HG02973 (cell line): Measurements from ENCODE around the gene SAE1.
"Not testable (repeated sequence)": the region's sequence is repeated elsewhere in the genome, so short reads cannot be mapped to it uniquely, and the experiment has no call there.

ENCODE experiments used
- ATAC-seq: cut with Tn5 transposase; IDR thresholded peaks from one replicate; pipeline ENCODE4 v1.9.1; 2021; ENCODE audit warnings: moderate library complexity; ENCODE audit not compliant: unreplicated experiment

SAE1 gene

DNA sequence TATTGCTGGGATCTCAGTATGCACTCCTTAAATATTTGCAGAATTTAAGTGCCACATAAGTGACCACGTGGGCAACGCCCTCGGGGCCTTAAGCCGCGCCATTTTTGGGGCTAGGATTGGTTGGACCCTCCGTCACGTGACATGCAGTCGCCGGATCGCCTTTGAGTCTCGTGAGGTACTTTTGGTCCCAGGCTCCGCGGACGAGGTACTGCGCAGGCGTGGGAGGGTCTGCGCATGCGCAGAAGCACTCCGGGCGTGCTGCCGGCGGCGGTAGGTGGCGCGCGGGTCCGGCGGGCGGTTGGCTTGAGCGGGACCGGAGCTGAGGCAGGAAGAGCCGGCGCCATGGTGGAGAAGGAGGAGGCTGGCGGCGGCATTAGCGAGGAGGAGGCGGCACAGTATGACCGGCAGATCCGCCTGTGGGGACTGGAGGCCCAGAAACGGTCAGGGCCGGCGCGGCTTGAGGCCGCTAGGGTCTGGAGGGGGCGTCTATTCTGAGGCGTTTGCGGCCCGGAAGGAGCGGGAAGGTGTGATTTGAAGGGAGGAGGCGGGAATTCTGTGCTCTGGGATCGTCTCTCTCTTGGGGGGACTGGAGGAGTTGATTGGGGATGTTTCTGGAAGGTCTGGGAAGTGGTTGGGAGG is at the start of gene SAE1:
Gene SAE1 (plus strand): TSS at position 247 of the 639 bp plus-strand sequence. CDS start 96 bp downstream, at position 343.
- ATAC-seq: peak; percentile 72

DNA sequence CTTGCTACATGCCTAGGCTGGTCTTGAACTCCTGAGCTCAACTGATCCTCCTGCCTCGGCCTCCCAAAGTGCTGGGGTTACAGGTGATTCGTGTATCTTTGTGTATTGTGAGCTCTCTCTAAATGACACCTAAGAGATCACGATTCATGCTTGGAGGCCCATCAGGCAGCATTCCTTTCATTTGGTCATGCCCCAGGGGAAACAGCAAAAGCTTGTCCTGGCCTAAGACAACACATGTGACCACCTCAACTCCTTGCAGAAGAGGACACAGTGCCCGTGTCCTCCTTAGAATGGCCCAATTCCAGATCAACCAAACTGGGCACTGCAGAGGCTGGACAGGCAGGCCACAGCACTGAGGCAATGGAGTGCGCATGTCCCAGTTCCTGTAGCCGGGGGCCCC is 49.5 kb upstream of the SAE1 start:
- ATAC-seq: no peak

DNA sequence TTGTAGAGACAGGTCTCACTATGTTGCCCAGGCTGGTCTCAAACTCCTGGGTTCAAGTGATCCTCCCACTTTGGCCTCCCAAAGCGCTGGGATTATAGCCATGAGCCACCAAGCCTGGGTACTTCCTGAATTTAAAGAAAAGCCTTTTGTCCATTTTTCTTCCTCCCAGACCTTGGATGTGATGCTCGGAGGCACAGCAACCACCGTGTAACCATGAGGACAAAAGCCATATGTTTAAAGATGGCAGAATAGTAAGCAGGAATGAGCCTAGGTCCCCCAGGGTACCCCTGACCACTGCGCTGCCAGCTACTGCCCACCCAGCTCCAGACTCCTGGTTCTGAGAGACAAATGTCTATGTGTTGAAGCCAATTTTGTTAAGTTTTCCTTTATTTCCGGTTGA is 48.1 kb upstream of the SAE1 start:
- ATAC-seq: no peak

GRCh38 chr19:47084879-47085439 is 45.7 kb upstream of the SAE1 start:
- ATAC-seq: no peak

DNA sequence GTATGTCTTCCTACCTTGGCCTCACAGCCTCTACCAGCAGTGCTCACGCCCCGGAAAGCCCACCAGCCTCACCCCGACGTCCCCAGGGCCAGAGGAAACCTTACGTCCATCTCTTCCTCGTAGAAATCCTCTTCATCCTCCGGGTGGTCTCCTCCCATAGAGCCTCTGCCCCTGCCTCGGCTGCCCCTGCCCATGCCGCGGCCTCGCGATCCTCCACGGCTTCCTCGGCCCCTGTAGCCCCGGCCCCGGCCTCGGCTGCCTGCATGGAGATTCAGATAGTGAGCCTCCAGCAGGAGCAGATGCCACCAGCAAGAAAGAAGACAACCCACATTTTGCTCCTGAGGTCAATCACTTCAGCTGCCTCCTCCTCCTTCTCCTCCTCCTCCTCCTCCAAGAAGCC is 44.4 kb upstream of the SAE1 start:
- ATAC-seq: no peak

DNA sequence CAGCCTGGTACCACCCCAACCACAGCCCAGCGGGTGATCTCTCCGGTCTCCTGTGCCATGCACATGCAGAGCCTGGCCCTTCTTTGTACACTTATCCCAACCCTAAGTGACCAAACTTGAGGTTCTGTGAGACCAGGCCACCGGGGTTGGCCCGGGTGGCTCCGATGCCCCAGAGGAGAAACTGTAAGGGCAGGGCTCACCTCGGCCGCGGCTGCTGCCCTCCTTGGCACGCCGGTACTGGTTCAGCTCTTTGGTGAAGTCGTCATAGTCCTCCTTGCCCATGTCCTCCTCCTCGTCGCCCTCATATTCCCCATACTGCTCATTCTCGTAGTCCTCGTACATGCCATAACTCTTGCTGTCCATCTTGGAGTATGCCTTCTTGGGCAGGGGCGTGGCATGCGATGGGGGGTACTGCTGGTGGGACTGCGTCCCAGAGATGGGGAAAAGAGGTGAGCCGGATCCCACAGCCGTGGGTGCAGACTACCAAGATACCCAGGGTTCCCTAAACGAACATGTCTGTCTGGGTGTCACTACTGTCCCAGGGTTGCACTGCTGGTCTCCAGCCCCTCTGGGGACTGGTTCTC is 40.8 kb upstream of the SAE1 start:
- no peak for ATAC-seq

DNA sequence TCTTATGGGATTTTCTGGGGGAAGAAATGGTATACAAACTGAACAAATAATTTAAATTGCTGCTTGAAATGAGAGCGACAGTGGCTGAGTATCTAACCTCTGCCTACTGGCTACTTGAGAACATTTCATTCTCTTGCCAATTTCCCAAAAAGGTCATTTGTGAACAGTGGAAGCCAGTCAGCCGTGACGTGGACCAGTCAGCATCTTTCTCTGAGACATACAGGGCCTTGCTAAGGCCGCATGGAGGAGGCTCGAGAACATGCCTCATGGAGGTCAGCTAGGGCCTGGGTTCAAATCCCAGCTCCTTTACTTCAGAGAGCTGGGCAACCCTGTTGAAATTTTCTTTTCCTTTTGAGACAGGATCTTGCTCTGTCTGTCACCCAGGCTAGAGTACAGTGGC is 37.4 kb upstream of the SAE1 start:
- no peak for ATAC-seq

DNA sequence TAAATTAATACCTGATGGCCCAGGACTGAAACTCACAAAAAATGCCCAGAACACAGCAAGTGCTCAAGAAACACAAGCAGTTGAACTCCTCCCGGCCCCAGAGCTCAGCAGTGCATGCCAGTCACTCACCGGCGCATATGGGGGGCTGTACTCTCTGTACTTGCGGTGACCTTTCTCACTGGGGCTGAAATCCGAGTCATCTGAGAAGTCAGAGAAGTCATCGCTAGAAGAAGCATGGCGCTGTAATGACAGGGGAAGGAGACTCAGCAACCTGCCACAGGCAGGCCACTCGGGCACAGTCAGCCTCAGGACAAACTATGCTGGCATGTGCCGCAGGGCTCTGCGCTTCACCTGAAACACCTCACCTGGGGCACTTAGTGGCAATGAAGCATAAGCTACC is 36.8 kb upstream of the SAE1 start:
- no peak for ATAC-seq

- no peak for ATAC-seq
Measured at GRCh38 chr19:47094557-47095475, 35.8 kb upstream of the SAE1 start.

DNA sequence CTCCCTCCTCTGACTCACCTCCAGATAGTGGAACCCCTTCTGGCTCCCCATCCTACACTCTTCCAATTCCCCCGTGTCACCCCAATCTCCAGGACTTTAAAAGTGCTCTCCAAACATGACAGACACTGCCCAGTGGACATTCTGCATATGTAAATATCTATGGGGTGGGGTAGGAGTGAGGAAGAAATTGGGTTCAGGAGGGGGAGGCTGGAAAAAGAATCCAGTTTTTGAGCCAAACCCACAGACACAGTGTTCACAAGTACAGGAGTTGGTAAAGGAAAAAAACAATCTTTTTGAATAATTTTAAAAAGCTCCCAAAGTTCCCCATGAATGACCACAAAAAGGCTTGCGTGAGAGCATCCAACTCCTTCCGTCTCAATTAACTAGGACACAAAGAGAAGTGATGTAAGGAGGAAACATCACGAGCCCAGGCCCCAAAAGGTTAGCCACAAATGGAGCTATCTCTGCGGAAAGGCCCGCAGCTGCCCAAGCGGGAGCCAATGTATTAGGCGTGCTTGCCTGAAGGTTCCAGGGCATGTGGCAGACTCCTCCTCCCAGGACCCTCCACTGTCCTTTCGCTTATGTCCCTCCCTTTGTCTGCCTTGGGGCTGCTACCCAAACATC is 35.0 kb upstream of the SAE1 start:
- ATAC-seq: no peak

DNA sequence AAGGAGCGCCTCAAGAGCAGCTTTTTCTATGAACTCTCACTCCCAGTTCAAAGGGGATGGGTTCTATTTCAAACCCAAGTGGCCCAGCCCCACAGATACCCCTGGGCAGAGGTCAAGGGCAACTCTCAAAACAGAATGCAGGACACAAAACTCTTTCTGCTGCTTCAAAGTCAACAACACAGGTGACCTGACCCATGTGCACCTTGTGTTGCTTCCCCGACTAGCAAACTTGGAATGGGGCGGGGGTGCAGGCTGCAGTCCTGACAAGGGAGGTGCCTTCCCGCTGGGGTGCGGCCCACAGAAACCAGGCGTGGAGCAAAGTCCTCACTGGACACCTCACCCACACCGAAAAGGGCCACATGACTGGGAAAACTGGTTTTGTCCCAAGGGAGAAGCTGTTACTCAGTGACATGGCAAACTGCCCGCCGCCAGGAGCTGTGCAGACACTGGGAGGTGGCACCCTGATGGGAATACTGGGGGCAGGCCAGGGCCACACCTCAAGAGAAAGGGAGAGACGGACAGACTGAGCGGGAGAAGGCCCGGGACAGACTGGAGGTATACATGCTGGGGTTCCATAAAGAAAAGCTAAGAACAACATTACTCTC is 34.4 kb upstream of the SAE1 start:
- ATAC-seq: no peak

GRCh38 chr19:47096721-47097120 is 33.9 kb upstream of the SAE1 start:
- no peak for ATAC-seq

- ATAC-seq: no peak
Measured at GRCh38 chr19:47097396-47098201, 33.0 kb upstream of the SAE1 start.

- ATAC-seq: no peak
Measured at GRCh38 chr19:47098608-47099007, 32.0 kb upstream of the SAE1 start.

- no peak for ATAC-seq
Measured at GRCh38 chr19:47099576-47100050, 31.0 kb upstream of the SAE1 start.

DNA sequence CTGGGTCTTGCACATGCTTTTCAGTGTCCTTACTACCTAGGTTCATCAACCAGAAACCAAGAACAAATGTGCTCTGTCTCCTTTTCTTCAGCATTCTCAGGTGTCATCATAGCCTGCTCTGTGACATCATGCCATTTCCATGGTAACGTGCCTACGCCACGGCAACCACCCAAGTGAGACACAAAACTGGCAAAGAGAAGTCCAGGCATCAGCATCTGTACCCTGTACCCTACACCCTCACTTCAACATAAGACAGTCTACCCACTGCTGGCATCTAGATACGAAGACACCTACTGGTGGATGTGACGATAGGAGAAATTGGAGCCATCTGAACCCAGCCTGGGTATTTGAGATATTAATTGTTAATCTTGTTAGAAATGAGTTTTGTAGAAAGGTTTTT is 30.3 kb upstream of the SAE1 start:
- no peak for ATAC-seq

GRCh38 chr19:47101116-47101515 is 29.5 kb upstream of the SAE1 start:
- ATAC-seq: not testable (repeated sequence)

- ATAC-seq: no peak
Measured at GRCh38 chr19:47102346-47103060, 28.1 kb upstream of the SAE1 start.

- no peak for ATAC-seq
Measured at GRCh38 chr19:47104680-47105079, 26.0 kb upstream of the SAE1 start.
